NCI-H1105 treated with DMSO at 0.1 percent for 48 hours (cell line): ENCODE data around the gene OPHN1.
"Not testable (repeated sequence)": the region's sequence is repeated elsewhere in the genome, so short reads cannot be mapped to it uniquely, and the experiment has no call there.

ENCODE experiments used
- DNase-seq: peaks from one replicate; lab custom pipeline; 2025; lab: John Stamatoyannopoulos, UW

Gene OPHN1

GRCh38 chrX:68421636-68422035 is 11.7 kb downstream of the OPHN1 start:
- no peak for DNase-seq

- DNase-seq, result no peak
These were observed 12.7 kb downstream of the OPHN1 start for GRCh38 chrX:68420559-68420958.

GRCh38 chrX:68419975-68420374 is 13.3 kb downstream of the OPHN1 start:
- DNase-seq, result no peak

- DNase-seq, result no peak
These were observed 15.6 kb downstream of the OPHN1 start for GRCh38 chrX:68417651-68418050.

- DNase-seq, result no peak
These were observed 16.7 kb downstream of the OPHN1 start for GRCh38 chrX:68416592-68416991.

GRCh38 chrX:68415316-68415715 is 18.0 kb downstream of the OPHN1 start:
- DNase-seq, result no peak

GRCh38 chrX:68413254-68413653 is 20.0 kb downstream of the OPHN1 start:
- DNase-seq, result no peak

GRCh38 chrX:68411729-68412128 is 21.6 kb downstream of the OPHN1 start:
- no peak for DNase-seq

- DNase-seq, result no peak
These were observed 24.1 kb downstream of the OPHN1 start for GRCh38 chrX:68409194-68409593.

- no peak for DNase-seq
These were observed 29.8 kb downstream of the OPHN1 start for GRCh38 chrX:68403522-68403921.

GRCh38 chrX:68403038-68403437 is 30.3 kb downstream of the OPHN1 start:
- no peak for DNase-seq

GRCh38 chrX:68402094-68402493 is 31.2 kb downstream of the OPHN1 start:
- DNase-seq, result no peak

- DNase-seq, result no peak
These were observed 35.0 kb downstream of the OPHN1 start for GRCh38 chrX:68398291-68398690.

- no peak for DNase-seq
These were observed 36.3 kb downstream of the OPHN1 start for GRCh38 chrX:68396953-68397352.

- not testable (repeated sequence) for DNase-seq
These were observed 43.8 kb downstream of the OPHN1 start for GRCh38 chrX:68389419-68389960.

- no peak for DNase-seq
These were observed 45.5 kb downstream of the OPHN1 start for GRCh38 chrX:68387776-68388175.

- no peak for DNase-seq
These were observed 49.8 kb downstream of the OPHN1 start for GRCh38 chrX:68383540-68383939.

GRCh38 chrX:68377579-68377978 is 55.7 kb downstream of the OPHN1 start:
- DNase-seq, result not testable (repeated sequence)

GRCh38 chrX:68376373-68376772 is 56.9 kb downstream of the OPHN1 start:
- DNase-seq, result no peak

GRCh38 chrX:68375803-68376202 is 57.5 kb downstream of the OPHN1 start:
- no peak for DNase-seq

- no peak for DNase-seq
These were observed 60.6 kb downstream of the OPHN1 start for GRCh38 chrX:68372665-68373064.

- DNase-seq, result no peak
These were observed 63.7 kb downstream of the OPHN1 start for GRCh38 chrX:68369559-68369958.

GRCh38 chrX:68365341-68365740 is 68.0 kb downstream of the OPHN1 start:
- no peak for DNase-seq

GRCh38 chrX:68363984-68364383 is 69.3 kb downstream of the OPHN1 start:
- no peak for DNase-seq

GRCh38 chrX:68358679-68359078 is 74.6 kb downstream of the OPHN1 start:
- no peak for DNase-seq
